Measurements from ENCODE around the gene TAF1D. TPM values are rescaled to one million over a fixed set of nuclear protein-coding genes. Genes with fewer than 3 reads are reported as not detected.

The TAF1D gene
- total RNA-seq, 1 experiment from 2014 or later = 272 TPM

DNA sequence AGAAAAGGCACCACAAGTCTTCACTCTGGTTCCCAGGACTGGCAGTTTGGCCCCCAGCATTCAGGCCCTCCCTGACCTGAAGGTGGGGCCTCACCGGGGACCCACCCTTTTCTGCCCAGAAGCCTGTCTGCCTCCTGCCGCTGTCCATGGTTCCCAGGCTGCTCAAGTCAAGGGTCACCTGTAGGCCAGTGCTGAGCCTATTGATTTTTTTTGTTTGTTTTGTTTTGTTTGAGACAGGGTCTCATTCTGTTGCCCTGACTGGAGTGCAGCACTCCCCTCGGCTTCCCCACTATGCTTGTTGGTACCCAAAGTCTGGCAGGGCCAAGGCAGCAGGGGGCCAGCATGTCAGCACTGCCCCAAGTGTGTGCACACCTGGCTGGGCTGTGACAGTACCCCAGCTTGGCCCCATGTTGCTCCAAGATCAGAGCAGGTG is 31.8 kb upstream of the TAF1D start:
- Histone ChIP-seq H2BK20ac (ENCODE audit: low read depth, low read length, poor library complexity, severe bottlenecking) (no peak overlapping the region), H3K4ac (ENCODE audit: low read depth, low read length) (no peak overlapping the region), H4K5ac (ENCODE audit: insufficient read length, low read depth, low read length) (no peak overlapping the region), H3K23me2 (ENCODE audit: insufficient read length, low read depth, low read length, poor library complexity, severe bottlenecking) (no peaks in the 10 kb centered on the region), H3K27ac (ENCODE audit: insufficient read length, low read depth, low read length) (no peak overlapping the region), H3K9me3 (ENCODE audit: control insufficient read depth, low read depth, low read length) (no peaks in the 10 kb centered on the region), H4K8ac (replicated peaks; ENCODE audit: insufficient read length, low read depth, low read length) (no peak overlapping the region), H3K79me2 (ENCODE audit: insufficient read depth, low read length) (no peaks in the 10 kb centered on the region), H4K91ac (ENCODE audit: insufficient read length, low read depth, low read length) (no peak overlapping the region), H3K56ac (ENCODE audit: insufficient read length, low read depth, low read length) (no peak overlapping the region), H3T11ph (ENCODE audit: low read length) (no peak overlapping the region), H3K4me2 (ENCODE audit: insufficient read depth, insufficient read length, low read length) (no peak overlapping the region), H2AFZ (ENCODE audit: low read length) (no peak overlapping the region), H3K9ac (ENCODE audit: extremely low read depth, insufficient read length, low read length) (no peak overlapping the region), H2BK12ac (ENCODE audit: insufficient read length, low read depth, low read length) (no peak overlapping the region), H2BK5ac (ENCODE audit: insufficient read length, low read length) (no peak overlapping the region), H3K27me3 (ENCODE audit: insufficient read depth, low read length) (no peaks in the 10 kb centered on the region; the same call in 1 of the 2 replicates), H3K4me1 (ENCODE audit: insufficient read depth, low read length) (no peaks in the 10 kb centered on the region), H2AK5ac (ENCODE audit: insufficient read length, low read length) (no peak overlapping the region), H2BK120ac (ENCODE audit: low read depth, low read length, poor library complexity, severe bottlenecking) (no peak overlapping the region), H4K20me1 (ENCODE audit: control insufficient read depth, insufficient read depth, insufficient read length) (no peaks in the 10 kb centered on the region), H3K23ac (ENCODE audit: insufficient read length, low read depth, low read length) (no peak overlapping the region), H3K14ac (ENCODE audit: insufficient read depth, low read length) (no peak overlapping the region), H3K79me1 (ENCODE audit: insufficient read depth, low read depth, low read length, poor library complexity, severe bottlenecking) (no peaks in the 10 kb centered on the region), H2BK15ac (ENCODE audit: low read depth, low read length) (no peak overlapping the region), H3K18ac (ENCODE audit: insufficient read length, low read depth, low read length) (no peak overlapping the region)
- no CpG with 5 or more reads among the region's 3 CpGs for WGBS (ENCODE audit: extremely low coverage, insufficient read length, low lambda C conversion rate)
- Mint-ChIP-seq H3K27me3 (ENCODE audit: low read depth) (no peaks in the 10 kb centered on the region), H3K4me1 (peaks cover 0 to 6% of the 10 kb centered on the region in 2 experiments; a peak in 3 of 4 replicates), H3K9me3 (no peaks in the 10 kb centered on the region), H3K27ac (no peak overlapping the region), H3K36me3 (ENCODE audit: insufficient read depth in 1 of 3, low read depth in 3 of 3) (peaks cover 0 to 2% (median 0%) of the 10 kb centered on the region in 3 experiments; a peak in 2 of 7 replicates), H3K4me3 (no peak overlapping the region)
- TF ChIP-seq CTCF (conservative IDR thresholded peaks at IDR 0.05) = no peak
- peak; percentile 72 for DNase-seq
